Astrocyte of the spinal cord (primary cell): ENCODE results near the gene CHD6.

Experiments
- DNase-seq: peaks from one replicate; pipeline ENCODE4 v3.0.0; 2011; ENCODE audit warnings: low read depth, low spot score
- H3K4me3 ChIP-seq: 2 replicates; pipeline ENCODE4 v1.5.1; 2011; ENCODE audit warnings: low read depth, mild to moderate bottlenecking, low read length, moderate library complexity
- CTCF ChIP-seq: IDR thresholded peaks from 2 replicates; pipeline ENCODE4 v1.5.1; 2012; ENCODE audit warnings: low read depth, mild to moderate bottlenecking, low read length, inconsistent platforms
- in situ Hi-C: cut with HindIII; loops from 2 replicates; pipeline ENCODE4 v1.10.0; 2017; ENCODE audit warnings: low sequenced_read_pairs

The CHD6 gene

GRCh38 chr20:41418739-41419293 is 199.4 kb downstream of the CHD6 start:
- no peak for TF ChIP-seq CTCF
- DNase-seq = no peak
- H3K4me3 ChIP-seq = no peak overlapping the region
- in situ Hi-C loops = no loop called here

GRCh38 chr20:41418031-41418430 is 200.1 kb downstream of the CHD6 start:
- DNase-seq = no peak
- no peak for TF ChIP-seq CTCF
- in situ Hi-C loops = no loop called here
- no peak overlapping the region for H3K4me3 ChIP-seq

- no peak for DNase-seq
- in situ Hi-C loops = no loop called here
- TF ChIP-seq CTCF = no peak
- no peak overlapping the region for H3K4me3 ChIP-seq
Measured at GRCh38 chr20:41415191-41415590, 203.0 kb downstream of the CHD6 start.

GRCh38 chr20:41413169-41413568 is 205.0 kb downstream of the CHD6 start:
- no peak overlapping the region for H3K4me3 ChIP-seq
- no peak for TF ChIP-seq CTCF
- in situ Hi-C loops = no loop called here
- no peak for DNase-seq

GRCh38 chr20:41412324-41413120 is 205.7 kb downstream of the CHD6 start:
- no peak for TF ChIP-seq CTCF
- no peak overlapping the region for H3K4me3 ChIP-seq
- in situ Hi-C loops = no loop called here
- DNase-seq = no peak

GRCh38 chr20:41411391-41411847 is 206.8 kb downstream of the CHD6 start:
- in situ Hi-C loops = no loop called here
- peak; percentile 27 for TF ChIP-seq CTCF
- DNase-seq = peak; percentile 39

More at GRCh38 chr20:41411391-41411847, 206.8 kb downstream of the CHD6 start:
- no peak overlapping the region for H3K4me3 ChIP-seq
